HL-60 (cell line): ENCODE measurements around the gene CDKN2B-AS1.

Experiments
- DNase-seq, 2 experiments: peaks; one replicate each; pipeline ENCODE4 v3.0.0-alpha.2; 2010 to 2020; ENCODE audit warnings: low read depth in 1 of 2, low spot score in 1 of 2
- H3K27ac ChIP-seq: fragments of 250-450 bp; sonication (Bioruptor Pico); replicated peaks from 2 replicates; pipeline ENCODE4 v1.5.1; 2020; ENCODE audit warnings: mild to moderate bottlenecking, moderate library complexity
- H3K27me3 ChIP-seq: fragments of 250-450 bp; sonication (Bioruptor Pico); 2 replicates; pipeline ENCODE4 v1.5.1; 2021; ENCODE audit warnings: mild to moderate bottlenecking, moderate library complexity; ENCODE audit not compliant: insufficient read depth, poor library complexity, severe bottlenecking
- H3K4me3 ChIP-seq: replicated peaks from 2 replicates; pipeline ENCODE4 v1.5.1; 2011; ENCODE audit warnings: mild to moderate bottlenecking, control low read depth, low read length; ENCODE audit not compliant: insufficient read depth
- CTCF ChIP-seq: IDR thresholded peaks from one replicate; pipeline ENCODE4 v1.5.1; 2011; ENCODE audit warnings: low read length, control low read depth, inconsistent platforms; ENCODE audit not compliant: insufficient read depth
- GABPA ChIP-seq: IDR thresholded peaks from 2 replicates; pipeline ENCODE4 v1.6.1; 2012; ENCODE audit warnings: low read depth
- POLR2AphosphoS5 ChIP-seq: IDR thresholded peaks from 2 replicates; pipeline ENCODE4 v1.6.1; 2012; ENCODE audit warnings: low read depth
- REST ChIP-seq: IDR thresholded peaks from 2 replicates; pipeline ENCODE4 v1.6.1; 2012; ENCODE audit warnings: low read depth; ENCODE audit not compliant: insufficient replicate concordance
- SPI1 ChIP-seq: IDR thresholded peaks from 2 replicates; pipeline ENCODE4 v1.6.1; 2012; ENCODE audit warnings: low read depth, mild to moderate bottlenecking, borderline replicate concordance

CDKN2B-AS1 gene

GRCh38 chr9:22165144-22165543, 170.6 kb downstream of the CDKN2B-AS1 start:
- no peak for DNase-seq
- Histone ChIP-seq H3K27ac (no peak overlapping the region), H3K27me3 (no peaks in the 10 kb centered on the region), H3K4me3 (no peak overlapping the region)
- TF ChIP-seq CTCF = no peak
- TF ChIP-seq GABPA = no peak
- TF ChIP-seq POLR2AphosphoS5 = no peak
- TF ChIP-seq REST = no peak
- TF ChIP-seq SPI1 = no peak

- no peak for TF ChIP-seq REST
- TF ChIP-seq GABPA = no peak
- no peak for TF ChIP-seq CTCF
- TF ChIP-seq SPI1 = no peak
- no peak for TF ChIP-seq POLR2AphosphoS5
- peak in 1 of 2 experiments; percentile 29 for DNase-seq
- H3K27ac ChIP-seq = peak overlapping the region; percentile 62
- no peak overlapping the region for H3K4me3 ChIP-seq
- H3K27me3 ChIP-seq = no peaks in the 10 kb centered on the region
Observed at GRCh38 chr9:22169243-22169642, 174.7 kb downstream of the CDKN2B-AS1 start.

GRCh38 chr9:22169727-22170503, 175.3 kb downstream of the CDKN2B-AS1 start:
- DNase-seq = peak in 1 of 2 experiments; percentile 45
- no peaks in the 10 kb centered on the region for H3K27me3 ChIP-seq
- TF ChIP-seq GABPA = no peak
- TF ChIP-seq SPI1 = peak; percentile 86
- no peak overlapping the region for H3K4me3 ChIP-seq
- H3K27ac ChIP-seq = peak overlapping the region; percentile 62
